T-helper 2 cell treated with Interferon-gamma antibody and Interleukin-4, amounts not matched to agents 5 μg/mL and 100 μg/mL, for 36 hours (primary cell): Measurements from ENCODE around the gene ZNG1B.
"Not testable (repeated sequence)": the region's sequence is repeated elsewhere in the genome, so short reads cannot be mapped to it uniquely, and the experiment has no call there.

Experiments used
- DNase-seq: peaks from one replicate; pipeline ENCODE4 v3.0.0; 2021; ENCODE audit warnings: low spot score
- H3K27ac Mint-ChIP-seq: one replicate; pipeline ENCODE4 v1.8.0; 2021; ENCODE audit warnings: mild to moderate bottlenecking, mixed read lengths
- H3K27me3 Mint-ChIP-seq: one replicate; pipeline ENCODE4 v1.8.0; 2021; ENCODE audit warnings: low read depth, mixed read lengths
- H3K36me3 Mint-ChIP-seq: one replicate; pipeline ENCODE4 v1.8.0; 2021; ENCODE audit warnings: low read depth, mixed read lengths
- H3K4me1 Mint-ChIP-seq: one replicate; pipeline ENCODE4 v1.8.0; 2021; ENCODE audit warnings: low read depth, mixed read lengths
- H3K4me3 Mint-ChIP-seq: one replicate; pipeline ENCODE4 v1.8.0; 2022; ENCODE audit warnings: mild to moderate bottlenecking, moderate library complexity, mixed read lengths
- H3K9me3 Mint-ChIP-seq: one replicate; pipeline ENCODE4 v1.8.0; 2021; ENCODE audit warnings: mixed read lengths

Gene ZNG1B

GRCh38 chr2:113517025-113517424 is 79.5 kb downstream of the ZNG1B start:
- not testable (repeated sequence) for H3K27ac Mint-ChIP-seq, H3K4me1 Mint-ChIP-seq, DNase-seq, H3K36me3 Mint-ChIP-seq, H3K4me3 Mint-ChIP-seq, H3K9me3 Mint-ChIP-seq, H3K27me3 Mint-ChIP-seq

GRCh38 chr2:113520837-113521236 is 83.3 kb downstream of the ZNG1B start:
- H3K36me3 Mint-ChIP-seq, H3K27me3 Mint-ChIP-seq, H3K4me1 Mint-ChIP-seq, H3K27ac Mint-ChIP-seq, H3K4me3 Mint-ChIP-seq, H3K9me3 Mint-ChIP-seq, DNase-seq: not testable (repeated sequence)

GRCh38 chr2:113521492-113521891 is 84.0 kb downstream of the ZNG1B start:
- H3K4me1 Mint-ChIP-seq, H3K4me3 Mint-ChIP-seq, H3K9me3 Mint-ChIP-seq, H3K27me3 Mint-ChIP-seq, DNase-seq, H3K27ac Mint-ChIP-seq, H3K36me3 Mint-ChIP-seq: not testable (repeated sequence)

- not testable (repeated sequence) for H3K9me3 Mint-ChIP-seq, H3K27me3 Mint-ChIP-seq, H3K36me3 Mint-ChIP-seq, H3K4me3 Mint-ChIP-seq, DNase-seq, H3K4me1 Mint-ChIP-seq, H3K27ac Mint-ChIP-seq
These were observed 87.5 kb downstream of the ZNG1B start for GRCh38 chr2:113524986-113525385.

- DNase-seq, H3K27me3 Mint-ChIP-seq, H3K27ac Mint-ChIP-seq, H3K4me1 Mint-ChIP-seq, H3K4me3 Mint-ChIP-seq, H3K9me3 Mint-ChIP-seq, H3K36me3 Mint-ChIP-seq: not testable (repeated sequence)
These were observed 90.0 kb downstream of the ZNG1B start for GRCh38 chr2:113527350-113528045.

GRCh38 chr2:113528126-113528525 is 90.6 kb downstream of the ZNG1B start:
- not testable (repeated sequence) for H3K36me3 Mint-ChIP-seq

GRCh38 chr2:113528904-113529303 is 91.4 kb downstream of the ZNG1B start:
- H3K27ac Mint-ChIP-seq, H3K36me3 Mint-ChIP-seq, H3K9me3 Mint-ChIP-seq, H3K4me3 Mint-ChIP-seq, DNase-seq, H3K4me1 Mint-ChIP-seq, H3K27me3 Mint-ChIP-seq: not testable (repeated sequence)

More at GRCh38 chr2:113528126-113528525, 90.6 kb downstream of the ZNG1B start:
- not testable (repeated sequence) for H3K9me3 Mint-ChIP-seq, H3K27ac Mint-ChIP-seq, H3K27me3 Mint-ChIP-seq, H3K4me1 Mint-ChIP-seq, H3K4me3 Mint-ChIP-seq, DNase-seq

- H3K27ac Mint-ChIP-seq, H3K36me3 Mint-ChIP-seq, H3K4me3 Mint-ChIP-seq, H3K27me3 Mint-ChIP-seq, H3K4me1 Mint-ChIP-seq, H3K9me3 Mint-ChIP-seq, DNase-seq: not testable (repeated sequence)
These were observed 95.5 kb downstream of the ZNG1B start for GRCh38 chr2:113532991-113533390.

GRCh38 chr2:113536573-113536972 is 99.1 kb downstream of the ZNG1B start:
- H3K27ac Mint-ChIP-seq, H3K9me3 Mint-ChIP-seq, H3K4me3 Mint-ChIP-seq, H3K4me1 Mint-ChIP-seq, H3K36me3 Mint-ChIP-seq, DNase-seq: not testable (repeated sequence)
- H3K27me3 Mint-ChIP-seq, result peaks cover 15% of the 10 kb centered on the region

- not testable (repeated sequence) for DNase-seq, H3K36me3 Mint-ChIP-seq, H3K4me1 Mint-ChIP-seq, H3K27ac Mint-ChIP-seq, H3K9me3 Mint-ChIP-seq
- H3K4me3 Mint-ChIP-seq, result peak overlapping the region; percentile 65
- peaks cover 20% of the 10 kb centered on the region for H3K27me3 Mint-ChIP-seq
These were observed 103.3 kb downstream of the ZNG1B start for GRCh38 chr2:113540834-113541203.

GRCh38 chr2:113541204-113541975 is 103.9 kb downstream of the ZNG1B start:
- not testable (repeated sequence) for H3K9me3 Mint-ChIP-seq, H3K4me1 Mint-ChIP-seq, DNase-seq, H3K36me3 Mint-ChIP-seq, H3K27ac Mint-ChIP-seq
- peaks cover 20% of the 10 kb centered on the region for H3K27me3 Mint-ChIP-seq
- H3K4me3 Mint-ChIP-seq, result peak overlapping the region; percentile 65

- Mint-ChIP-seq H3K27me3 (peaks cover 20% of the 10 kb centered on the region), H3K4me3 (peak overlapping the region; percentile 79)
- not testable (repeated sequence) for H3K9me3 Mint-ChIP-seq, H3K36me3 Mint-ChIP-seq, H3K27ac Mint-ChIP-seq, DNase-seq, H3K4me1 Mint-ChIP-seq
These were observed 104.5 kb downstream of the ZNG1B start for GRCh38 chr2:113541976-113542485.

GRCh38 chr2:113542529-113542928 is 105.0 kb downstream of the ZNG1B start:
- not testable (repeated sequence) for H3K36me3 Mint-ChIP-seq, H3K4me1 Mint-ChIP-seq, H3K27ac Mint-ChIP-seq, DNase-seq, H3K9me3 Mint-ChIP-seq
- Mint-ChIP-seq H3K27me3 (peaks cover 23% of the 10 kb centered on the region), H3K4me3 (peak overlapping the region; percentile 79)
